Spleen (tissue), 11 donors: ENCODE data around the gene EFNA5. TPM values are rescaled to one million over a fixed set of nuclear protein-coding genes. Genes with fewer than 3 reads are reported as not detected.

Experiments used
- DNase-seq: peaks from one replicate; pipeline ENCODE4 v3.0.0-alpha.2; 2020
- H3K27ac ChIP-seq, 8 donors: fragments of 200-600 bp; sonication (generic) in 7 of 8; 1 replicate in 4 of 8; 2 replicates in 4 of 8; pipeline versions ENCODE4 v1.5.0 to v1.8.0; 2016 to 2021; ENCODE audit warnings: inconsistent platforms in 4 of 8, mild to moderate bottlenecking in 4 of 8, moderate library complexity in 1 of 8
- H3K27me3 ChIP-seq, 7 donors: fragments of 200-600 bp; sonication (generic) in 6 of 7; replicated peaks in 1 of 7; 1 replicate in 4 of 7; 2 replicates in 3 of 7; pipeline versions ENCODE4 v1.5.0 to v1.8.0; 2016 to 2021; ENCODE audit warnings: inconsistent platforms in 3 of 7, mild to moderate bottlenecking in 1 of 7
- H3K36me3 ChIP-seq, 6 donors: fragments of 200-600 bp; sonication (generic) in 5 of 6; 1 replicate in 4 of 6; 2 replicates in 2 of 6; pipeline versions ENCODE4 v1.5.0 to v1.8.0; 2016 to 2021; ENCODE audit warnings: inconsistent platforms in 2 of 6
- H3K4me1 ChIP-seq, 6 donors: fragments of 200-600 bp; sonication (generic) in 5 of 6; 1 replicate in 3 of 6; 2 replicates in 3 of 6; pipeline versions ENCODE4 v1.5.0 to v1.8.0; 2016 to 2021; ENCODE audit warnings: inconsistent platforms in 3 of 6
- H3K4me3 ChIP-seq, 8 donors: fragments of 200-600 bp; sonication (generic) in 7 of 8; 1 replicate in 4 of 8; 2 replicates in 4 of 8; pipeline versions ENCODE4 v1.5.0 to v1.8.0; 2016 to 2021; ENCODE audit warnings: inconsistent platforms in 4 of 8, mild to moderate bottlenecking in 4 of 8, moderate library complexity in 2 of 8
- H3K9me3 ChIP-seq, 8 donors: fragments of 200-600 bp; sonication (generic) in 7 of 8; 1 replicate in 4 of 8; 2 replicates in 4 of 8; pipeline versions ENCODE4 v1.5.0 to v1.8.0; 2016 to 2021; ENCODE audit warnings: inconsistent platforms in 4 of 8
- CTCF ChIP-seq, 11 experiments: fragments of 200-600 bp in 7 of 11; fragments of 450-650 bp in 4 of 11; sonication (generic) in 4 of 11; IDR thresholded peaks in 8 of 11; conservative IDR thresholded peaks in 3 of 11; 1 replicate in 7 of 11; 2 replicates in 4 of 11; pipeline versions ENCODE4 v1.4.0 to v1.8.0; 2016 to 2021; ENCODE audit warnings: antibody characterized with exemption in 11 of 11, inconsistent platforms in 4 of 11, mild to moderate bottlenecking in 1 of 11
- POLR2A ChIP-seq, 3 donors: fragments of 450-650 bp; IDR thresholded peaks; one replicate each; pipeline ENCODE4 v1.5.1; 2017; ENCODE audit warnings: antibody characterized with exemption in 3 of 3, mild to moderate bottlenecking in 1 of 3
- POLR2AphosphoS5 ChIP-seq, 3 donors: sonication (generic); formaldehyde crosslinking; IDR thresholded peaks; one replicate each; pipeline ENCODE4 v1.5.1; 2017; ENCODE audit warnings: antibody characterized with exemption in 3 of 3
- whole genome bisulfite sequencing, 5 donors: extraction: QIAGEN DNeasy Blood & Tissue Kit in 3 of 5; methylation state at CpG; one replicate each; pipeline versions ENCODE4 v1.1.5 to v1.1.7; 2013 to 2018; 5-methylcytosine and 5-hydroxymethylcytosine counted together
- intact Hi-C: fragments of 100-400 bp; cut with DNase I; formaldehyde crosslinking; loops from one replicate; pipeline ENCODE4 v1.15.0; 2023; ENCODE audit warnings: low total_unique reads
- polyA plus RNA-seq, 3 donors: library from polyadenylated mRNA; stranded (reverse); fragments of 200-250 nt; gene quantifications; one replicate each; pipeline ENCODE4 v1.2.1, GENCODE V29; 2013
- total RNA-seq, 7 donors: library from RNA; depleted of rRNA in 3 of 7; stranded (reverse); fragments of >200 nt in 3 of 7; fragmentation: NEBNext Ultra II Directional in 4 of 7; extraction: Animal tissue kit (Norgen Biotek cat#: 25700) in 4 of 7; gene quantifications; one replicate each; pipeline versions ENCODE4 v1.1.0 to v1.2.1, GENCODE V29; 2016 to 2021
- donor health status: healthy with polysubstance abuse.
- donor health status: DM: no; HTN: no; CAD: no; lungs with moderate emphysema.
- donor health status: DM: no; HTN: no; CAD: no.
- donor health status: Bipolar disorder and iron deficiency.
- donor health status: healthy.
- donor health status: DM: no; HTN: no; CAD: no.
- donor health status: DM: yes; HTN: yes; CAD: no.

EFNA5 gene
- total and polyA plus RNA-seq, 10 donors, result 0.33 to 29.0 (median 12.2) TPM

- Histone ChIP-seq H3K4me1 (no peaks in the 10 kb centered on the region), H3K27ac (no peak overlapping the region), H3K36me3 (no peaks in the 10 kb centered on the region), H3K4me3 (no peak overlapping the region), H3K9me3 (no peaks in the 10 kb centered on the region), H3K27me3 (no peaks in the 10 kb centered on the region)
- no peak for DNase-seq
- TF ChIP-seq POLR2AphosphoS5 (IDR thresholded peaks at IDR 0.05) (no peak), CTCF (IDR thresholded peaks at IDR 0.05 in 8 of 11, conservative IDR thresholded peaks at IDR 0.05 in 3 of 11) (no peak), POLR2A (IDR thresholded peaks at IDR 0.05) (no peak)
- WGBS, 5 donors, result 60 to 81% (median 74%) methylated on average over 3 of the region's 3 CpGs
- intact Hi-C loops, result no loop called here
Observed at GRCh38 chr5:107639990-107640389, 30.7 kb downstream of the EFNA5 start.

DNA sequence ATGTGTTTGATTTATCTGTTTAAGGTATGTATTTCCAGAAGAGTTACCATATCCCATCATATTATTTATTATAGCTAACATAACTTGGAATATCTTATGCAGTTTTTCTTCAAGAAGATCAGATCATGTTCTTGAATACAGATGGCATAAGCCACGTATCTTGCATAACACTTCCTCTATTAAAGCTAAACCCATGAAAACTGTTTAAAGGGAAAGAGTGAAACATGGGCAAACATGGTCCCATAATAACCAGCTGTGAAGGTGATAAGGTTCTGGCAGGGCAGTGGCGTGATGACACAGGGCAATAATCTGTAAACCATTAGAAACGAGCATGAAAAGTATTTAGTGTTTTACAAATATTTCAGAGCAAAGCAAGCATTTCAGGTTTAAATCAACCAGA is 34.2 kb downstream of the EFNA5 start:
- no peaks in the 10 kb centered on the region for H3K9me3 ChIP-seq
- 45 to 57% (median 47%) methylated on average over 3 of the region's 3 CpGs for WGBS, 5 donors
- no peak for DNase-seq
- no peak for TF ChIP-seq POLR2A (IDR thresholded peaks at IDR 0.05)
- H3K4me1 ChIP-seq, result peaks cover 0 to 4% (median 0%) of the 10 kb centered on the region in 6 donors
- intact Hi-C loops, result no loop called here
- H3K27ac ChIP-seq, result no peak overlapping the region
- no peak overlapping the region for H3K4me3 ChIP-seq
- H3K36me3 ChIP-seq, result no peaks in the 10 kb centered on the region
- no peaks in the 10 kb centered on the region for H3K27me3 ChIP-seq

DNA sequence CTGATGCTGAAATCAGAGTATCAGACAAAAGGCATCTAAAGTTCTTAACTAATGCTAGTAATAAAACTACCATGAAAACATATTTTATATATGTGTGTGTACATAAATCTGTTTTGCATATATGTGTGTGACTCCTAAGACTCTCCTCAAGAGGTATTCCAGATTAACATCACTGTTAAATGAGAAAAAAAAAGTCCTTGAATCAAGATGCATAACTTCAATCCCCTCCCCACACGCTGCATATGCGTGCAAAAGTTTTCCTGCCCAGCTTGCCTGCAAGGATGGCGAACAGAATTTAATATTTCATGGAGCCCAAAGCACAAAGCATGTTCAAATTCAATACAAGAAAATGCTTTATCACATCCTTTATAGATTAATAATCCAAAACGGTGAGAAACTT is 34.7 kb downstream of the EFNA5 start:
- no peak for DNase-seq
- TF ChIP-seq CTCF (IDR thresholded peaks at IDR 0.05 in 8 of 11, conservative IDR thresholded peaks at IDR 0.05 in 3 of 11) (no peak), POLR2AphosphoS5 (IDR thresholded peaks at IDR 0.05) (no peak), POLR2A (IDR thresholded peaks at IDR 0.05) (no peak)
- intact Hi-C loops, result no loop called here
- 66 to 78% (median 69%) methylated on average over 4 of the region's 4 CpGs for WGBS, 5 donors
- Histone ChIP-seq H3K4me3 (no peak overlapping the region), H3K27ac (no peak overlapping the region), H3K9me3 (no peaks in the 10 kb centered on the region), H3K27me3 (no peaks in the 10 kb centered on the region), H3K36me3 (no peaks in the 10 kb centered on the region), H3K4me1 (peaks cover 0 to 4% (median 0%) of the 10 kb centered on the region in 6 donors)

DNA sequence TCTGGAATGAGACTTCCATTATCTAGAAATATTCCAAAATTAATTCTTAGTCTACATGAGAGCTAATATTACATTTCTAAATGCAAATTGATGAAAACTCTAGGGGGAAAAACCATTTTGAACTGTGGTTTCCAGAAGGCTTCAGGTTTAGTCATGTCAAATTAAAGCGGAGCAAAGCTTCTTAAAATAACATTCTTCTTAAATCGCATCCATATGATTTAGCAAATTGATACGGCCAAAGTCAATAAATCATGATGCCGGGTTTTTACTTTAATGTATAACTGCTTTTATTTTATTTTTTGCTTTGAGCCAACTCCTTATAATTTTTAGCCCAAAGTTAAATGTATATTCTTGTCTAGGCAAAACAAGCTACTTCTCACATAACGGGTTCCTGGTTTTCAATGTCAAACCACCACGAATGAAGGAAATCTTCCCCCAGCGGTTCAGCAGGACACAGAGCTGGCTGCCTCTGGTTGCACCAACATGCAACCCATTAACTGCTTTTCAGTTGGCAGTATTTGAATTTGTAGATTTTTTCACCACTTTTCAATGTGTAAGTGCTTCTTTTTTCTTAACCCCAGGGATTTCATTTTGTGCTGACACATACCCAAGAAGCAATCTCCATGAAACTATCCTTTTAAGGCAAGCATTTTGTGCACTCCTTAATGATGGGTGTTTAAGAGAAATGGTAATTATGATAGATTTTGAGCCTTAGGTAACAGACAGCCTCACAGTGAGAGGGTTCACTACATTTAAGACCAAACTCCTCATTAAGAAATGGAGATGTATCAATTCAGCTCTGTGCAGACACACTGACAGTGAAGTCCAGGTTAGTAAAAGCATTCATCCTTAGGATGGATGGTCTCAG is 35.5 kb downstream of the EFNA5 start:
- no peaks in the 10 kb centered on the region for H3K9me3 ChIP-seq
- H3K27me3 ChIP-seq, result no peaks in the 10 kb centered on the region
- H3K36me3 ChIP-seq, result no peaks in the 10 kb centered on the region
- H3K4me3 ChIP-seq, result no peak overlapping the region
- TF ChIP-seq POLR2AphosphoS5 (IDR thresholded peaks at IDR 0.05) (no peak), CTCF (IDR thresholded peaks at IDR 0.05 in 8 of 11, conservative IDR thresholded peaks at IDR 0.05 in 3 of 11) (no peak), POLR2A (IDR thresholded peaks at IDR 0.05) (no peak)
- H3K27ac ChIP-seq, result no peak overlapping the region
- H3K4me1 ChIP-seq, result peaks cover 0 to 4% (median 0%) of the 10 kb centered on the region in 6 donors
- intact Hi-C loops, result no loop called here
- DNase-seq, result no peak
- WGBS, 5 donors, result 88 to 95% (median 93%) methylated on average over 7 of the region's 7 CpGs
